ENCODE measurements around the gene TGIF2. TPM values are rescaled to one million over a fixed set of nuclear protein-coding genes. Genes with fewer than 3 reads are reported as not detected.

The TGIF2 gene
- polyA plus RNA-seq, 1 of the 3 experiments (the other 2 are of a cell fraction), result 10.8 TPM

DNA sequence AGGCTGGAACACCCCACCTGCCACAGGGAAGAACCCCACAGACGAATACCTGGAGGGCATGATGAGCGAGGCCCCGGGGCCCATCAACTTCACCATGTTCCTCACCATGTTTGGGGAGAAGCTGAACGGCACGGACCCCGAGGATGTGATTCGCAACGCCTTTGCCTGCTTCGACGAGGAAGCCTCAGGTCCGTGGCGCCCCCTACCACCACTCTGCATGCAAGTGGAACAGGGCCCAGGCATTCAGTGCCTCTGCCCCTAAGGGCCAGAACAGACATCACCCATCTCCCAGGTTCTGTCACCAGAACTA is 25.4 kb upstream of the TGIF2 start:
- ChIA-PET CTCF (interaction anchor here (1.0 to 1.6 kb wide), 4 partner anchors 9 to 57 kb away, joined by 4 to 6 read pairs (median 5); partner anchors contain the start of gene RAB5IF), POLR2A (no interaction called here)
- Histone ChIP-seq H3K9me2 (no peaks in the 10 kb centered on the region), H3K36me3 (replicated peaks in 1 of 2; ENCODE audit: control insufficient read depth in 1 of 2, insufficient read depth in 2 of 2, low read length in 1 of 2) (no peaks in the 10 kb centered on the region), H3K9ac (no peak overlapping the region), H3K9me3 (no peaks in the 10 kb centered on the region), H3K79me2 (ENCODE audit: insufficient read depth) (no peaks in the 10 kb centered on the region), H3K27me3 (ENCODE audit: insufficient read depth) (no peaks in the 10 kb centered on the region), H3K27ac (ENCODE audit: low read depth in 2 of 2, low read length in 1 of 2) (no peak overlapping the region), H3K4me2 (no peak overlapping the region), H2AFZ (ENCODE audit: low read depth) (no peak overlapping the region), H3K4me3 (ENCODE audit: low read depth in 2 of 2, low read length in 1 of 2) (no peak overlapping the region), H4K20me1 (ENCODE audit: insufficient read depth) (no peaks in the 10 kb centered on the region; the same call in 1 of the 2 replicates), H3F3A (replicated peaks; ENCODE audit: insufficient read depth) (no peaks in the 10 kb centered on the region), H3K4me1 (ENCODE audit: control insufficient read depth in 1 of 2, insufficient read depth in 2 of 2, low read depth in 1 of 2, low read length in 1 of 2) (peaks cover 0 to 8% of the 10 kb centered on the region in 2 experiments; a peak in 2 of 4 replicates)
- 80% methylated on average over 2 of the region's 12 CpGs for WGBS (ENCODE audit: low lambda C conversion rate)
- no peak for TF ChIP-seq MEF2A (IDR thresholded peaks at IDR 0.05; ENCODE audit: borderline replicate concordance, low read depth)
- TF ChIP-seq RCOR1 (IDR thresholded peaks at IDR 0.05; ENCODE audit: low read length), result no peak
- no peak for TF ChIP-seq RFX5 (IDR thresholded peaks at IDR 0.05; ENCODE audit: low read length)
- TF ChIP-seq, protein P1, sequence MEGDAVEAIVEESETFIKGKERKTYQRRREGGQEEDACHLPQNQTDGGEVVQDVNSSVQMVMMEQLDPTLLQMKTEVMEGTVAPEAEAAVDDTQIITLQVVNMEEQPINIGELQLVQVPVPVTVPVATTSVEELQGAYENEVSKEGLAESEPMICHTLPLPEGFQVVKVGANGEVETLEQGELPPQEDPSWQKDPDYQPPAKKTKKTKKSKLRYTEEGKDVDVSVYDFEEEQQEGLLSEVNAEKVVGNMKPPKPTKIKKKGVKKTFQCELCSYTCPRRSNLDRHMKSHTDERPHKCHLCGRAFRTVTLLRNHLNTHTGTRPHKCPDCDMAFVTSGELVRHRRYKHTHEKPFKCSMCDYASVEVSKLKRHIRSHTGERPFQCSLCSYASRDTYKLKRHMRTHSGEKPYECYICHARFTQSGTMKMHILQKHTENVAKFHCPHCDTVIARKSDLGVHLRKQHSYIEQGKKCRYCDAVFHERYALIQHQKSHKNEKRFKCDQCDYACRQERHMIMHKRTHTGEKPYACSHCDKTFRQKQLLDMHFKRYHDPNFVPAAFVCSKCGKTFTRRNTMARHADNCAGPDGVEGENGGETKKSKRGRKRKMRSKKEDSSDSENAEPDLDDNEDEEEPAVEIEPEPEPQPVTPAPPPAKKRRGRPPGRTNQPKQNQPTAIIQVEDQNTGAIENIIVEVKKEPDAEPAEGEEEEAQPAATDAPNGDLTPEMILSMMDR (IDR thresholded peaks at IDR 0.05), result peak; percentile 26; the same call in 1 of the 2 replicates
- peak; percentile 28; the same call in 1 of the 2 replicates for TF ChIP-seq RAD21 (IDR thresholded peaks at IDR 0.05; ENCODE audit: low read length)
- peak; percentile 54 for DNase-seq

DNA sequence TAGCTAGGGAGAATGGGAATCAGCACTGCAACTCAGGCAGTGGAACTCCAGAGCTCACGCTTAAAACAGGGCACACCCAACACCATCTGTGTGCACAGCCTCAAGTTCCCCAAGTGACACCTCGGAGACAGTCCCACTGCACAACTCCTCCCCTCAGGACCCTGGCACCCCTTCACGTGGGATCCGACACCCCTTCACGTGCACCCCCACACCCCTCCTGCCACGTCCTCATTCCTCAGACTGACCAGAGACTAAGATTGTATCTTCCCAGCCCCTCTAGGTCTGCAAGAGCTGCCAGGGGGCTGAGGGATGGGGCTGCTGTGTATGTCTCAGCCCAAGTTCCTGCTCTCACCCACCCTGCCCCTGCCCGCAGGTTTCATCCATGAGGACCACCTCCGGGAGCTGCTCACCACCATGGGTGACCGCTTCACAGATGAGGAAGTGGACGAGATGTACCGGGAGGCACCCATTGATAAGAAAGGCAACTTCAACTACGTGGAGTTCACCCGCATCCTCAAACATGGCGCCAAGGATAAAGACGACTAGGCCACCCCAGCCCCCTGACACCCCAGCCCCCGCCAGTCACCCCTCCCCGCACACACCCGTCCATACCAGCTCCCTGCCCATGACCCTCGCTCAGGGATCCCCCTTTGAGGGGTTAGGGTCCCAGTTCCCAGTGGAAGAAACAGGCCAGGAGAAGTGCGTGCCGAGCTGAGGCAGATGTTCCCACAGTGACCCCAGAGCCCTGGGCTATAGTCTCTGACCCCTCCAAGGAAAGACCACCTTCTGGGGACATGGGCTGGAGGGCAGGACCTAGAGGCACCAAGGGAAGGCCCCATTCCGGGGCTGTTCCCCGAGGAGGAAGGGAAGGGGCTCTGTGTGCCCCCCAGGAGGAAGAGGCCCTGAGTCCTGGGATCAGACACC is 24.4 kb upstream of the TGIF2 start:
- Histone ChIP-seq H3K27ac (ENCODE audit: low read depth in 2 of 2, low read length in 1 of 2) (no peak overlapping the region), H3K36me3 (replicated peaks in 1 of 2; ENCODE audit: control insufficient read depth in 1 of 2, insufficient read depth in 2 of 2, low read length in 1 of 2) (no peaks in the 10 kb centered on the region), H4K20me1 (ENCODE audit: insufficient read depth) (no peaks in the 10 kb centered on the region; the same call in 1 of the 2 replicates), H3K27me3 (ENCODE audit: insufficient read depth) (no peaks in the 10 kb centered on the region), H3K9me3 (no peaks in the 10 kb centered on the region), H3K9ac (no peak overlapping the region), H3F3A (replicated peaks; ENCODE audit: insufficient read depth) (no peaks in the 10 kb centered on the region), H3K9me2 (no peaks in the 10 kb centered on the region), H3K4me1 (ENCODE audit: control insufficient read depth in 1 of 2, insufficient read depth in 2 of 2, low read depth in 1 of 2, low read length in 1 of 2) (peaks cover 0 to 6% of the 10 kb centered on the region in 2 experiments; a peak in 2 of 4 replicates), H3K79me2 (ENCODE audit: insufficient read depth) (no peaks in the 10 kb centered on the region), H3K4me3 (ENCODE audit: low read depth in 2 of 2, low read length in 1 of 2) (no peak overlapping the region), H2AFZ (ENCODE audit: low read depth) (no peak overlapping the region), H3K4me2 (no peak overlapping the region)
- 75% methylated on average over 18 of the region's 23 CpGs for WGBS (ENCODE audit: low lambda C conversion rate)
- POLR2A ChIA-PET, result no interaction called here
- no peak for DNase-seq
- CTCF ChIA-PET, result interaction anchor here (0.9 to 1.2 kb wide), 4 partner anchors 8 to 346 kb away, joined by 3 to 6 read pairs (median 4); partner anchors contain the start of gene RAB5IF
- no peak for TF ChIP-seq JUND (IDR thresholded peaks at IDR 0.05)
- no peak for TF ChIP-seq ELF1 (IDR thresholded peaks at IDR 0.05)
- TF ChIP-seq YY1 (IDR thresholded peaks at IDR 0.05; ENCODE audit: low read depth), result no peak
- TF ChIP-seq MXI1 (IDR thresholded peaks at IDR 0.05; ENCODE audit: low read depth, low read length), result no peak
- TF ChIP-seq, protein P2, sequence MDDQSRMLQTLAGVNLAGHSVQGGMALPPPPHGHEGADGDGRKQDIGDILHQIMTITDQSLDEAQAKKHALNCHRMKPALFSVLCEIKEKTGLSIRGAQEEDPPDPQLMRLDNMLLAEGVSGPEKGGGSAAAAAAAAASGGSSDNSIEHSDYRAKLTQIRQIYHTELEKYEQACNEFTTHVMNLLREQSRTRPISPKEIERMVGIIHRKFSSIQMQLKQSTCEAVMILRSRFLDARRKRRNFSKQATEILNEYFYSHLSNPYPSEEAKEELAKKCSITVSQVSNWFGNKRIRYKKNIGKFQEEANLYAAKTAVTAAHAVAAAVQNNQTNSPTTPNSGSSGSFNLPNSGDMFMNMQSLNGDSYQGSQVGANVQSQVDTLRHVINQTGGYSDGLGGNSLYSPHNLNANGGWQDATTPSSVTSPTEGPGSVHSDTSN (IDR thresholded peaks at IDR 0.05), result no peak
- TF ChIP-seq, protein P3, sequence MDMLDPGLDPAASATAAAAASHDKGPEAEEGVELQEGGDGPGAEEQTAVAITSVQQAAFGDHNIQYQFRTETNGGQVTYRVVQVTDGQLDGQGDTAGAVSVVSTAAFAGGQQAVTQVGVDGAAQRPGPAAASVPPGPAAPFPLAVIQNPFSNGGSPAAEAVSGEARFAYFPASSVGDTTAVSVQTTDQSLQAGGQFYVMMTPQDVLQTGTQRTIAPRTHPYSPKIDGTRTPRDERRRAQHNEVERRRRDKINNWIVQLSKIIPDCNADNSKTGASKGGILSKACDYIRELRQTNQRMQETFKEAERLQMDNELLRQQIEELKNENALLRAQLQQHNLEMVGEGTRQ (IDR thresholded peaks at IDR 0.05; ENCODE audit: borderline replicate concordance, low read depth, low read length), result no peak
- TF ChIP-seq GATA2 (CRISPR knock-in tag; IDR thresholded peaks at IDR 0.05), result no peak
- TF ChIP-seq, protein P4, sequence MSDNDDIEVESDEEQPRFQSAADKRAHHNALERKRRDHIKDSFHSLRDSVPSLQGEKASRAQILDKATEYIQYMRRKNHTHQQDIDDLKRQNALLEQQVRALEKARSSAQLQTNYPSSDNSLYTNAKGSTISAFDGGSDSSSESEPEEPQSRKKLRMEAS (IDR thresholded peaks at IDR 0.05; ENCODE audit: low read depth), result no peak
- no peak for TF ChIP-seq RXRA (IDR thresholded peaks at IDR 0.05; ENCODE audit: borderline replicate concordance, low read depth)
- TF ChIP-seq NRF1 (IDR thresholded peaks at IDR 0.05; ENCODE audit: low read depth, low read length), result no peak
- no peak for TF ChIP-seq FOXJ3 (CRISPR knock-in tag; IDR thresholded peaks at IDR 0.05)
- TF ChIP-seq, protein P5, sequence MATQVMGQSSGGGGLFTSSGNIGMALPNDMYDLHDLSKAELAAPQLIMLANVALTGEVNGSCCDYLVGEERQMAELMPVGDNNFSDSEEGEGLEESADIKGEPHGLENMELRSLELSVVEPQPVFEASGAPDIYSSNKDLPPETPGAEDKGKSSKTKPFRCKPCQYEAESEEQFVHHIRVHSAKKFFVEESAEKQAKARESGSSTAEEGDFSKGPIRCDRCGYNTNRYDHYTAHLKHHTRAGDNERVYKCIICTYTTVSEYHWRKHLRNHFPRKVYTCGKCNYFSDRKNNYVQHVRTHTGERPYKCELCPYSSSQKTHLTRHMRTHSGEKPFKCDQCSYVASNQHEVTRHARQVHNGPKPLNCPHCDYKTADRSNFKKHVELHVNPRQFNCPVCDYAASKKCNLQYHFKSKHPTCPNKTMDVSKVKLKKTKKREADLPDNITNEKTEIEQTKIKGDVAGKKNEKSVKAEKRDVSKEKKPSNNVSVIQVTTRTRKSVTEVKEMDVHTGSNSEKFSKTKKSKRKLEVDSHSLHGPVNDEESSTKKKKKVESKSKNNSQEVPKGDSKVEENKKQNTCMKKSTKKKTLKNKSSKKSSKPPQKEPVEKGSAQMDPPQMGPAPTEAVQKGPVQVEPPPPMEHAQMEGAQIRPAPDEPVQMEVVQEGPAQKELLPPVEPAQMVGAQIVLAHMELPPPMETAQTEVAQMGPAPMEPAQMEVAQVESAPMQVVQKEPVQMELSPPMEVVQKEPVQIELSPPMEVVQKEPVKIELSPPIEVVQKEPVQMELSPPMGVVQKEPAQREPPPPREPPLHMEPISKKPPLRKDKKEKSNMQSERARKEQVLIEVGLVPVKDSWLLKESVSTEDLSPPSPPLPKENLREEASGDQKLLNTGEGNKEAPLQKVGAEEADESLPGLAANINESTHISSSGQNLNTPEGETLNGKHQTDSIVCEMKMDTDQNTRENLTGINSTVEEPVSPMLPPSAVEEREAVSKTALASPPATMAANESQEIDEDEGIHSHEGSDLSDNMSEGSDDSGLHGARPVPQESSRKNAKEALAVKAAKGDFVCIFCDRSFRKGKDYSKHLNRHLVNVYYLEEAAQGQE (IDR thresholded peaks at IDR 0.05; ENCODE audit: low read depth, low read length), result no peak

Data from SK-N-SH (cell line).